Measurements from ENCODE around the gene DUSP8.

The DUSP8 gene

GRCh38 chr11:1553808-1554594 is 18.1 kb downstream of the DUSP8 start:
- DNase-seq (ENCODE audit: low read depth in 2 of 2), result no peak

GRCh38 chr11:1549338-1550330 is 22.4 kb downstream of the DUSP8 start:
- no peak for DNase-seq (ENCODE audit: low read depth in 2 of 2)

- DNase-seq (ENCODE audit: low read depth in 2 of 2), result no peak
Measured at GRCh38 chr11:1548221-1549070, 23.6 kb downstream of the DUSP8 start.

GRCh38 chr11:1547467-1548098 is 24.5 kb downstream of the DUSP8 start:
- no peak for DNase-seq (ENCODE audit: low read depth in 2 of 2)

- DNase-seq (ENCODE audit: low read depth in 2 of 2), result peak; percentile 31 to 41
Measured at GRCh38 chr11:1546536-1547466, 25.3 kb downstream of the DUSP8 start.

- no peak for DNase-seq (ENCODE audit: low read depth in 2 of 2)
Measured at GRCh38 chr11:1546077-1546535, 26.0 kb downstream of the DUSP8 start.

- DNase-seq (ENCODE audit: low read depth in 2 of 2), result no peak
Measured at GRCh38 chr11:1545432-1545831, 26.6 kb downstream of the DUSP8 start.

GRCh38 chr11:1544536-1544935 is 27.5 kb downstream of the DUSP8 start:
- no peak for DNase-seq (ENCODE audit: low read depth in 2 of 2)

- no peak for DNase-seq (ENCODE audit: low read depth in 2 of 2)
Measured at GRCh38 chr11:1543606-1544263, 28.3 kb downstream of the DUSP8 start.

GRCh38 chr11:1542267-1542666 is 29.8 kb downstream of the DUSP8 start:
- no peak for DNase-seq (ENCODE audit: low read depth in 2 of 2)

- DNase-seq (ENCODE audit: low read depth in 2 of 2), result no peak
Measured at GRCh38 chr11:1541474-1542204, 30.4 kb downstream of the DUSP8 start.

- DNase-seq (ENCODE audit: low read depth in 2 of 2), result no peak
Measured at GRCh38 chr11:1540074-1540473, 32.0 kb downstream of the DUSP8 start.

GRCh38 chr11:1538153-1538552 is 33.9 kb downstream of the DUSP8 start:
- DNase-seq (ENCODE audit: low read depth in 2 of 2), result no peak

GRCh38 chr11:1536065-1536843 is 35.8 kb downstream of the DUSP8 start:
- no peak for DNase-seq (ENCODE audit: low read depth in 2 of 2)

- no peak for DNase-seq (ENCODE audit: low read depth in 2 of 2)
Measured at GRCh38 chr11:1534682-1535081, 37.4 kb downstream of the DUSP8 start.

GRCh38 chr11:1534171-1534570 is 37.9 kb downstream of the DUSP8 start:
- no peak for DNase-seq (ENCODE audit: low read depth in 2 of 2)

- DNase-seq (ENCODE audit: low read depth in 2 of 2), result no peak
Measured at GRCh38 chr11:1533342-1533725, 38.7 kb downstream of the DUSP8 start.
